ENCODE results near the gene THBS2.
A peak's percentile ranks its signal among the peaks of the same experiment; 100 is the strongest.

THBS2 gene

DNA sequence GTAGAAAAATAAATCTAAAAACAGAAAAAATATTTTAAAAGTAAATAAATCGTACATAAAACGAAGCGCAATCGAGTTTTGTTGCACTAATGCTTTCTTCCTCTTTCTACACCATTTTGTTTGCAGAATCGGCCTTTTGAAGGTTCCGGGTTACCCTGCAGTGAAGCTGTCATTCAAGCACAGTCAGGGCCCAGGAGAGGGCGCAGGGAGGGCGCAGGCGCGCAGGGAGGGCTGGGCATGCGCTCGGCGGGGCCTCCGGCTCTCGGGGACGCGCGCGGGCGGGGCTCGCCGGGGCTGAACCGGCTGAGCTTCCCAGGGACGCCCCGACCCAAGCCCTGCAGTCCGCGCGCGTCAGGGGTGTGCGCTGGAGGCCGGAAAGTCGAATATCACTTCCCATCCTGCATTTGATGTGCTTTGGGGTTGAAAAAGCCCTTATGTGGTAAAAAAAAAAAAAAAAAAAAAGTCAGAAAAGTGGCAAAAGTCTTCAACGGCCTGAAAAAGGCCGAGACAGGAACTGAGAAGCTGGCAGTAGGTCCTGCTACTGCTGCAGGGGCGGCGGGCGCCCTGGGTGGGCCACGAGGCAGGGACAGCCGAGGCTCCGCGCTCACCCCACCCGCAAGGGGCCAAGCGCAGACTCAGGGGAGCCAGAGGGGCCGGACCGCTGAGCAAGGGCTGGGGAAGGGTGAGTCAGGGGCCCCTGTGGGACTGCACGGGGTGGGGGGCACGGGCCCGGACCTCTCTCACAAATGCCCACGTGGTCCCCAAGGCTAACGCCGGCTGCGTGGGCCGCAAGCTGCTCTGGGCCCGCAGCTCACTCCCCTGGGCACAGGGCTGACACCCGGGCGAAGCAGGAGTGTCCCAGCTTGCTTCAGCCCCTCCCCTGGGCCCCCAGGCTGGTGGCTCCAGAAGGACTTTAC, 40.5 kb downstream of the THBS2 start:
- H3K9me3 Mint-ChIP-seq, result peaks cover 17% of the 10 kb centered on the region
- peak; percentile 17 to 50 (median 32) for TF ChIP-seq CTCF (IDR thresholded peaks at IDR 0.05; ENCODE audit: unreplicated experiment in 3 of 3)
- H3K4me3 Mint-ChIP-seq, result peak overlapping the region; percentile 72 to 82 (median 76)
- no peaks in the 10 kb centered on the region for H3K27me3 Mint-ChIP-seq (ENCODE audit: low read depth)
- peak overlapping the region; percentile 20 to 83 (median 60) for H3K27ac Mint-ChIP-seq
- peaks cover 33% of the 10 kb centered on the region for H3K4me1 Mint-ChIP-seq
- H3K36me3 Mint-ChIP-seq (ENCODE audit: low read depth), result no peaks in the 10 kb centered on the region

DNA sequence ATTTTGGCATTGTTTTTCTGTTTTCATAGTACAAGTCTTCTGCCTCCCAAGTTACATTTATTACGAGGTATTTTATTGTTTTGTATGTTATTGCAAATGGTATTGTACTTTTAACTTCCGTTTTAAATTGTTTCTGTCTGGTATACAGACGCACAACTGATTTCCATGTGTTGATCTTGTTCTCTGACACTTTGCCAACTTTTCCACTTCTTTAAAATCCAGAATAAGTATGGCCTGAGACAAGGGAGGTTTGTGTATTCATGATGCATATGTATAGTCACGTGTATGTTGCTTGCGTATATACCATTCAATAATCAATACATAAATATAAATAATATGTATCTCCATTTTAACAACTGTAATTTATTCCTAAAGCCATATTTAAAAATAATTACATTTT, 41.2 kb downstream of the THBS2 start:
- H3K36me3 Mint-ChIP-seq (ENCODE audit: low read depth), result no peaks in the 10 kb centered on the region
- H3K4me1 Mint-ChIP-seq, result peaks cover 33% of the 10 kb centered on the region
- no peak for TF ChIP-seq CTCF (IDR thresholded peaks at IDR 0.05; ENCODE audit: unreplicated experiment in 3 of 3)
- H3K4me3 Mint-ChIP-seq, result no peak overlapping the region
- peak overlapping the region in 1 of 3 experiments; percentile 20 for H3K27ac Mint-ChIP-seq
- H3K27me3 Mint-ChIP-seq (ENCODE audit: low read depth), result no peaks in the 10 kb centered on the region
- peaks cover 21% of the 10 kb centered on the region for H3K9me3 Mint-ChIP-seq

GRCh38 chr6:169211881-169212280, 41.8 kb downstream of the THBS2 start:
- H3K27me3 Mint-ChIP-seq (ENCODE audit: low read depth), result no peaks in the 10 kb centered on the region
- H3K36me3 Mint-ChIP-seq (ENCODE audit: low read depth), result no peaks in the 10 kb centered on the region
- H3K9me3 Mint-ChIP-seq, result peaks cover 24% of the 10 kb centered on the region
- H3K27ac Mint-ChIP-seq, result peak overlapping the region in 2 of 3 experiments; percentile 20 to 48
- H3K4me1 Mint-ChIP-seq, result peaks cover 33% of the 10 kb centered on the region
- no peak for TF ChIP-seq CTCF (IDR thresholded peaks at IDR 0.05; ENCODE audit: unreplicated experiment in 3 of 3)
- peak overlapping the region; percentile 54 to 68 (median 64) for H3K4me3 Mint-ChIP-seq

DNA sequence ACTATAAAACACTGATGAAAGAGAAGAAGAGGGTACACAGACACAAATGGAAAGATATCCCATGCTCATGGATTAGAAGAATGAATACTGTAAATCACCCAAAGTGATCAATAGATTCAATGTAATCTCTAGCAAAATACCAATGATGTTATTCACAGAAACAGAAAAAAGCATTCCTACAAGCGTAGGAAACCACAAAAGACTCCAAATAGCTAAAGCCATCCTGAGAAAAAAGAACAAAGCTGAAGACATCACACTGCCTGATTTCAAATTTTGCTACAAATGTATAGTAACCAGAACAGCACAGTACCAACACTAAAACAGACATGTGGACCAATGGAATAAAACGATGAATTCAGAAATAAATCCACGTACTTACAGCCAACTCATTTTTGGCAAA, 43.0 kb downstream of the THBS2 start:
- Mint-ChIP-seq H3K9me3 (peaks cover 31% of the 10 kb centered on the region), H3K4me3 (no peak overlapping the region)

GRCh38 chr6:169208011-169208410, 45.6 kb downstream of the THBS2 start:
- no peak overlapping the region for H3K27ac Mint-ChIP-seq
- peaks cover 3% of the 10 kb centered on the region for H3K36me3 Mint-ChIP-seq (ENCODE audit: low read depth)
- H3K4me3 Mint-ChIP-seq, result no peak overlapping the region
- peaks cover 33% of the 10 kb centered on the region for H3K9me3 Mint-ChIP-seq
- peaks cover 14% of the 10 kb centered on the region for H3K4me1 Mint-ChIP-seq
- no peaks in the 10 kb centered on the region for H3K27me3 Mint-ChIP-seq (ENCODE audit: low read depth)
- TF ChIP-seq CTCF (IDR thresholded peaks at IDR 0.05; ENCODE audit: unreplicated experiment in 3 of 3), result no peak

More for the DNA sequence above, 43.0 kb downstream of the THBS2 start:
- Mint-ChIP-seq H3K27me3 (ENCODE audit: low read depth) (no peaks in the 10 kb centered on the region), H3K4me1 (peaks cover 32% of the 10 kb centered on the region), H3K27ac (no peak overlapping the region), H3K36me3 (ENCODE audit: low read depth) (peaks cover 3% of the 10 kb centered on the region)
- TF ChIP-seq CTCF (IDR thresholded peaks at IDR 0.05; ENCODE audit: unreplicated experiment in 3 of 3), result no peak
